ENCODE results near the gene AUTS2.

DNA sequence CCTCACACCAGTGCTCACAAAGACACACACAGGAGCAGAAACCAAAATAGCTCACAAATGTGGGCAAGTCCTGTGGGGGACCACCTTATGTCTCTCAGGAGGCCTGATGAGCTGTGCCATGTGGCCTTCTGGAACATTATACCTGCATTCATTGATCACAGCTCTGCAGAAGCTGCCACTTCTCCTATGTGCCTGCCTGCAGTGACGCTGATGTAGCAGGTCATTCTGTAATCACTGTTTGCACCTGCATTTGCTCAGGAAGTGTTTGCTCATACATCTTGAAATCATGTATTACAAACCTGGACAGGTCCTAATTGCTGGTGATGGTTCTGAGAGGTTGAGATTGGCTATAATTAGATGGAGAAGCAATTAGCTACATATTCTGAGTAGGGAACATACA lies 310.2 kb downstream of the AUTS2 start:
- TF ChIP-seq SPI1 (IDR thresholded peaks at IDR 0.05; ENCODE audit: borderline replicate concordance, low read depth) (no peak), CTCF (IDR thresholded peaks at IDR 0.05; ENCODE audit: insufficient read depth, low read length) (no peak), GABPA (IDR thresholded peaks at IDR 0.05; ENCODE audit: low read depth) (no peak), REST (IDR thresholded peaks at IDR 0.05; ENCODE audit: insufficient replicate concordance, low read depth) (no peak), POLR2AphosphoS5 (IDR thresholded peaks at IDR 0.05; ENCODE audit: low read depth) (no peak)

All from HL-60 (cell line).